ENCODE data around the gene ECT2L. TPM values are rescaled to one million over a fixed set of nuclear protein-coding genes. Genes with fewer than 3 reads are reported as not detected.

The ECT2L gene
- total RNA-seq, 1 donor from 2014 or later, result not detected

DNA sequence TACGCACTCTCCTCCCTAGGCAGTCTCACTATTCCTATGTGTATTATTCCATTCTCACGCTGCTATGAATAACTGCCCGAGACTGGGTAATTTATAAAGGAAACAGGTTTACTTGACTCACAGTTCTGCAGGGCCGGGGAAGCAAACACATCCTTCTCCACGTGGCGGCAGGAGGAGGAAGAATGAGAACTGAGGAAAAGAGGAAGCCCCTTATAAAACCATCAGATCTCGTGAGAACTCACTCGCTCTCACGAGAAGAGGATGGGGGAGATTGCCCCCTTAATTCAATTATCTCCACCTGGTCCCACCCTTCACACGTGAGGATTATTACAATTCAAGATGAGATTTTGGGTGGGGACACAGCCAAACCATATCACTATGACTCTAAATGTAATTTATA lies 61.9 kb downstream of the ECT2L start:
- intact Hi-C loops (cut with micrococcal nuclease), result no loop called here

GRCh38 chr6:138862456-138862855 lies 66.6 kb downstream of the ECT2L start:
- intact Hi-C loops (cut with micrococcal nuclease), result no loop called here

GRCh38 chr6:138863321-138863720 lies 67.4 kb downstream of the ECT2L start:
- intact Hi-C loops (cut with micrococcal nuclease), result no loop called here

DNA sequence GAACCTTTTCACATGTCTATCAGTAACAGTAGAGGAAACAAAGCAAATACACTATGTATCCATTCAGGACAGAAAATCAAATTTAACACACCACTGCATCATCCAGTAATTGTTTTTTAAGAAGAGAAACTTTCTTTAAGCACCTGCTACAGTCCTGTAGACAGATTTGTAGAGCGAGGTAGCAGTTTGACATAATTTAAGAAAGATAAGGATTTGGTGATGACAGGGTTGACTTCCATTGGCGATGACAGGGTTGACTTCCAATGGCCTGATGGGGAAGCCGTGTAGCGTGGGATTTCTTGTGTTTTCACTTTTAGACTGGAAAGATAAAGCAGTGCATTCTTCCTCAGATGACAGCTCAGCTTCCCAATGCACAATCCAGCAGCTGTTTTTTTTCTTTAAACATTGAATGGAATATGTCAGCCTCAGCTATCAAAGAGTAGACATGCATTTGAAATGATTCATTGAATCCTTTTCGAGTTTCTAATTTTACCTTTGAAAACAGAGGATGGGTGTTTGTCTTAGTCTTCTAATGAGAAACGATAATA lies 68.5 kb downstream of the ECT2L start:
- intact Hi-C loops (cut with micrococcal nuclease), result no loop called here

GRCh38 chr6:138865480-138866109 lies 69.7 kb downstream of the ECT2L start:
- intact Hi-C loops (cut with micrococcal nuclease), result no loop called here

- intact Hi-C loops (cut with micrococcal nuclease), result no loop called here
Measured at GRCh38 chr6:138868181-138868580, 72.3 kb downstream of the ECT2L start.

DNA sequence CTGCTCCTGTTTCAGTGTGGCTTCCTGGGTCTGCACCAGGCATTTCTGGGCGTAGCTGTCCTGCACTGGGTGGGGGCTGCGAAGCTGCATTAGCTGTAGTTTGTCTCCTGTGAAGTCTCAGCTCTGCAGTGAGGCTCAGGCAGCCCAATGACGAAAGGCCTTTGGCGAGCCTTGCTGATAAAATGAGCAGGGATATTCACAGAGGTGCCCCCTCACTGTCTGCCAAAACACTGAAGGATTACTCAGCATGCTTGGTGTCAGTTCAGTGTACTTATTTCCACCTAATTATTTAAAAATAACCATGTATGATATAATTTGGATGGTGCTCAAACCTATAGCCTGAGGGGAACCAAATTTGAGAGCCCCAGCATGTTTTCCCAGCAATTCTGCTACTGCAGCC lies 73.5 kb downstream of the ECT2L start:
- intact Hi-C loops (cut with micrococcal nuclease), result no loop called here

DNA sequence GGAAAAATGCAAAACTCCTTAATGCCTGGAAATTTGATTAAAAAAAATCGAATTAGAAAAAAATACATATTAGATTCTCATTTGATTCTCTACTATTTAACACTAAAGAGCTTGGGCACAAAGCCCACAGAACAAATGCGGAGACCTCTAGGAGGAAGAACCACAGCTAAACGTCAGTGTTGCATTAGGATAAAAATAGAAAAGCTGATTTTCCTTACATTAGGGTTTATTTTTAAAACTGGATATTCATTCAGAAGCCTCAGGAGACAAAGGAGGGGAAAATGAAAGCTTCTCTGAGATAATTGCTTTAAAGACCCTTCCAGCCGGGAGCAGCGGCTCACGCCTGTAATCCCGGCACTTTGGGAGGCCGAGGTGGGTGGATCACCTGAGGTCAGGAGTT lies 77.3 kb downstream of the ECT2L start:
- intact Hi-C loops (cut with micrococcal nuclease), result no loop called here

DNA sequence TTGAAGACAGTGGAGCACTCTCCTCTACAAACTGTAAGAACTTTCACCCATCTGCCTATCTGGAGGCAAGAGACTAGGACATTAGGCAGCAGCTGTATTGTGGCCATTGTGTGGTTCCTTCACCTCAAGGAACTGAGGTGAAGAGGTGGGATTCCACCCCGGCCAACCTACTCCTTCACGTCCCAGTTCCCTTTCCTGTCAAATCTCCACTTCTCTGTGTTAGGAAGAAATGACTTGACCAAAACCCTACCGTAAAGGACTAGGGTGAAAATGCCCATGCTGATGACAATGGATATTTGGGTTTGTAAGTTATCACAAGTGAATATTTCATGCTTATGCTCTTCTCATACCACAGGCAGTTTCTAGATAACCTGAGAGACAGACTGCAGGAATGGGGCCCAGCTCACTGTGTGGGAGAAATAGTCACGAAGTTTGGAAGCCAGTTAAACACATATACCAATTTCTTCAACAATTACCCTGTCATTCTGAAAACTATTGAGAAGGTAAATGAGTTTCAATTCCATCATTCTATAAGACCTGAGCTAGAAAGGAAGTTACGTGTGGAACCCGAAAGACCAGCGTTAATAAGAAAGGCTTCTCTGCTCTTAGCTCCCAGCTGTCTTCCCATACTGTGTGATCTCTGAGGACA lies 86.6 kb downstream of the ECT2L start:
- intact Hi-C loops (cut with micrococcal nuclease), result no loop called here

DNA sequence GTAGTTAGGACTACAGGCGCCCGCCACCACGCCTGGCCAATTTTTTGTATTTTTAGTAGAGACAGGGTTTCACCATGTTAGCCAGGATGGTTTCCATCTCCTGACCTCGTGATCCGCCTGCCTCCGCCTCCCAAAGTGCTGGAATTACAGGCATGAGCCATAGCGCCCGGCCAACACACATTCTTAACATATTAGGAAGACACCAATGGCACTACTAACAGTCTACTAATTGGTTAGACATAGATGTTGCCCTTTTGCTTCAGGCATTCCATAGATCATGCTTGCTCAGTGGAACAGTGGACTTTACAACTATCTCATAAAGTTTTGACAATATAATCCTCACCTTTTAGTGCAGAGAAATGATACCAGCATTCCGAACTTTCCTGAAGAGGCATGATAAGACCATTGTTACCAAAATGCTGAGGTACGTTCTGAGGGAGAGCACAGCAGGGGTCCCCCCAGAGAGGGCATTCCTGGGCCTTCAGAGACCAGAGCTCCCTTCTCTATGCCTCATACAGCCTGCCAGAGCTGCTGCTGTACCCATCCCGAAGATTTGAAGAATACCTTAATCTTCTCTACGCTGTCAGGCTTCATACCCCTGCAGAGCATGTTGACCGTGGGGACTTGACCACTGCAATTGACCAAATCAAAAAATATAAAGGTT lies 89.4 kb downstream of the ECT2L start:
- intact Hi-C loops (cut with micrococcal nuclease), result no loop called here

DNA sequence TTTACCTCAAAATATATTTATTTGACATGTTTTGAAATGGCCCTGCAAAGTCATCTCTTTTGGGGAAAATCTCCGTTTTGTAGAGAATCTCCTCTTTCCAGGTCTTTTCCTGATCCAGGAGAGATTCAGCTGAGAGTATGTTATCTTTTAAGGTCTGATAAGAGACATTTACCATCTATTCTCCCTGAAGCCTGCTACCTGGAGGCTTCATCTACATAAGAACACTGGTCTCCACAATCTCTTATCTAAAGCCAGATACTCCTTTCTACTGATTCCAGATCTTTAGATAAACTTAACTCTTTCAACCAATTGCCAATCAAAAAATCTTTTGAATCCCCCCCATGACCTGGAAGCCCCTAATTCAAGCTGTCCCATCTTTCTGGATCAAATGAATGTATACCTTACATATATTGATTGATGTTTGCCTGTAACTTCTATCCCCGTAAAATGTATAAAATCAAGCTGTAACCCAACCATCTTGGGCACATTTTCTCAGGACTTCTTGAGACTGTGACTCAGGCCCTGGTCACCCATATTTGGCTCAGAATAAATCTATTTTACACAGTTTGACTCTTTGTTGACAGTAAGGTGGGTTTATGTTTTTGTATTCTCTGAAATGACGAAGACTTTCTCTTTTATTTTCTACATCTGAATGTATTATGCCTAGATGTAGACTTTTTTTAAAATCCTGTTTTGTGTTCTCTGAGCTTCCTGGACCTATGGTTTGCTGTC lies 95.5 kb downstream of the ECT2L start:
- intact Hi-C loops (cut with micrococcal nuclease), result no loop called here

DNA sequence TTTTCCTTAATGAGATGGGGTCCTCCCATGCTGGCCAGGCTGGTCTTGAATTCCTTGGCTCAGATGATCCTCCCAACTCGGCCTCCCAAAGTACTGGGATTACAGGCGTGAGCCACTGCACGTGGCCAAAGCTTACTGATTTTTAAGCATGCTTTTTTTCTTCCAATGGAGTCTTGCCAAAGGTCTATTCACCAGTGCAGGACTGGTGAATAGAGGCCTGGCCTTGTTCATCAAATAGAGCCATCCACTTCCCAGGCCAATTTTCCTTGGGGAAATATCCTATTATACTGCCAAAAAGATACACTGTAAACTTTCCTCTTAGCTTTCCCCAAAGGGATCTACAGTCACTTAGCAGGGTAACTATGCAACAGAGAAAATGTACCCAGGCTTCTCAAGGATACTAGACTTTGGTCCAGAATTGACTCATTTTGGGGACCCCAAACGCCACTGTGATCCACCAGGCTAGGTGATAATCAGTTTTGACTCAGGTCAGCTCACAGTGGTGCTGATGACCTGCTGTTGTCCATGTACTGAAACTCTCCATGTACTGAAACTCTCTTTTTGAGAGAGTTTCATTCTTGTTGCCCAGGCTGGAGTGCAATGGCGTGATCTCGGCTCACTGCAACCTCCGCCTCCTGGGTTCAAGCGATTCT lies 100.3 kb downstream of the ECT2L start:
- intact Hi-C loops (cut with micrococcal nuclease), result no loop called here

DNA sequence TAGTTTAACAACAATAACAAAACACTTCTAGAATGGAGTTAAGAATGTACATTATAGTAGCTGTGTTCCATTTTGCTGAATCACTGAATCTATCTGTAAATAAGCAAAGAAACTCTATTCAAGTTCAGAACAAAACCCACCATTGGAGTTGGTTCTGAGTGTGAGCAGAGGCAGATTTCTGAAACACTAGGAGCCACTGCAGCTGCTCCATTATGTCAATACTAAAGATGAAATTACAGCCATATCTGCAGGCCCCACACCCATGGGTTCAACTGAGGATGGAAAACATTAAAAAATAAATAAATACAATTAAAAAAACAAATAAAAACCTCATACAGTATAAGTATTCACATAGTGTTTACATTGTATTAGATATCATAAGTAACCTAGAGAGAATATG lies 101.1 kb downstream of the ECT2L start:
- intact Hi-C loops (cut with micrococcal nuclease), result no loop called here

DNA sequence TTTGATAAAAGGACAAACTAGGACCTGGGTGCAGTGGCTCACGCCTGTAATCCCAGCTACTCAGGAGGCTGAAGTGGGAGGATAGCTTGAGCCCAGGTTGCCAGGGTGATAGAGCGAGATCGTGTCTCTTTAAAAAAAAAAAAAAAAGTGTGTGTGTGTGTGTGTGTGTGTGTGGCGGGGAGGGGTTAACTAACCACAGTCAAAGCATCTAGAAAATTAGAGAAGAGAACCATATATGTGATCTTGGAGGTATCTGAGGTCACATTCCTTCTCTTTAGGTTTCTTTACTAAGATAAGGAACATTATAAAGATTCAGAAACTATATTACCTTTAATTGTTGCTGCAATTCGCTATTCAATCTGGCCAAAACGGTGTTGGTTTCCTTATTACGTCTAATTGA lies 111.3 kb downstream of the ECT2L start:
- intact Hi-C loops (cut with micrococcal nuclease), result no loop called here

- intact Hi-C loops (cut with micrococcal nuclease), result no loop called here
Measured at GRCh38 chr6:138909511-138909910, 113.6 kb downstream of the ECT2L start.

- intact Hi-C loops (cut with micrococcal nuclease), result no loop called here
Measured at GRCh38 chr6:138909975-138910374, 114.1 kb downstream of the ECT2L start.

DNA sequence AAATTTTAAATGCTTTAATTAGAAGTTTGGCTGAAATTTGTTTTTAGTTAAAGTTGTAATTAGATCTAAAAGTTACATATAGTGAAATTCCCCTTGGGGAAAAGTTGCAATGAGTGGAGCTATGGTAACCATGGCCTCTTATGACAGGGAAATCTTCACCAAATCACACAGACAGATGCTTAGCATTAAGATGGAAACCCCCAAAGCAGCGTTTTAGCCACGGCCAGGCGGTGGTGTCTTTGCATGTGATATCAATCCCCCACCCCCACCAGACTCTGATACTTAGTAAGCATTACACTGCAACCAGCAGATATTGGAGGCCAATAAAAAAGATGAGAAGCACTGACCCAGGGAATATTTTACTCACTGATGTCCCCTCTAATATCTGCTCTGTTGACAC lies 116.4 kb downstream of the ECT2L start:
- intact Hi-C loops (cut with micrococcal nuclease), result no loop called here

GRCh38 chr6:138914701-138915100 lies 118.8 kb downstream of the ECT2L start:
- intact Hi-C loops (cut with micrococcal nuclease), result no loop called here

GRCh38 chr6:138920906-138921305 lies 125.0 kb downstream of the ECT2L start:
- intact Hi-C loops (cut with micrococcal nuclease), result no loop called here

GRCh38 chr6:138923561-138923960 lies 127.7 kb downstream of the ECT2L start:
- intact Hi-C loops (cut with micrococcal nuclease), result no loop called here

GRCh38 chr6:138925806-138926205 lies 129.9 kb downstream of the ECT2L start:
- intact Hi-C loops (cut with micrococcal nuclease), result no loop called here

All from T-helper 2 cell treated with Interferon-gamma antibody and Interleukin-4, amounts not matched to agents 100 ng/mL and 5 ng/mL, for 36 hours (primary cell).